Umbilical cord (tissue), 2 donors: Measurements from ENCODE around the gene ACTR1B. TPM values are rescaled to one million over a fixed set of nuclear protein-coding genes. Genes with fewer than 3 reads are reported as not detected.
"Not testable (repeated sequence)": the region's sequence is repeated elsewhere in the genome, so short reads cannot be mapped to it uniquely, and the experiment has no call there.

Experiments used
- DNase-seq: peaks from one replicate; pipeline ENCODE4 v3.0.0-alpha.2; 2015; ENCODE audit warnings: low spot score
- total RNA-seq: library from RNA; depleted of rRNA; stranded (reverse); fragments of >200 nt; gene quantifications from one replicate; pipeline ENCODE4 v1.2.3, GENCODE V29; 2014; ENCODE audit warnings: low replicate concordance; ENCODE audit not compliant: insufficient read depth

The ACTR1B gene
- total RNA-seq, 1 donor from 2014 or later = 26.7 TPM

- DNase-seq = no peak
These were observed 4.4 kb downstream of the ACTR1B start for GRCh38 chr2:97659256-97660043.

- peak; percentile 42 for DNase-seq
These were observed 5.1 kb downstream of the ACTR1B start for GRCh38 chr2:97658691-97659157.

GRCh38 chr2:97657986-97658690 is 5.7 kb downstream of the ACTR1B start:
- DNase-seq = no peak

GRCh38 chr2:97656905-97657587 is 6.8 kb downstream of the ACTR1B start:
- no peak for DNase-seq

- DNase-seq = no peak
These were observed 7.6 kb downstream of the ACTR1B start for GRCh38 chr2:97656129-97656755.

GRCh38 chr2:97654791-97655190 is 9.1 kb downstream of the ACTR1B start:
- DNase-seq = no peak

GRCh38 chr2:97654309-97654708 is 9.5 kb downstream of the ACTR1B start:
- no peak for DNase-seq

GRCh38 chr2:97653874-97654273 is 10.0 kb downstream of the ACTR1B start:
- DNase-seq = no peak

- no peak for DNase-seq
These were observed 10.4 kb downstream of the ACTR1B start for GRCh38 chr2:97653473-97653872.

GRCh38 chr2:97651114-97651513 is 12.7 kb downstream of the ACTR1B start:
- DNase-seq = no peak

- no peak for DNase-seq
These were observed 16.9 kb downstream of the ACTR1B start for GRCh38 chr2:97646977-97647376.

- DNase-seq = peak; percentile 99
These were observed 17.9 kb downstream of the ACTR1B start, which contains the start of gene COX5B for GRCh38 chr2:97645695-97646629. Gene COX5B (plus strand): TSS chr2:97646062. CDS start chr2:97646087, 25 bp downstream.

- no peak for DNase-seq
These were observed 18.6 kb downstream of the ACTR1B start for GRCh38 chr2:97645112-97645694.

GRCh38 chr2:97644023-97644717 is 19.7 kb downstream of the ACTR1B start:
- no peak for DNase-seq

- DNase-seq = not testable (repeated sequence)
These were observed 37.8 kb downstream of the ACTR1B start for GRCh38 chr2:97626049-97626430.

- DNase-seq = not testable (repeated sequence)
These were observed 38.3 kb downstream of the ACTR1B start for GRCh38 chr2:97625354-97626048.

- not testable (repeated sequence) for DNase-seq
These were observed 40.9 kb downstream of the ACTR1B start for GRCh38 chr2:97622976-97623375.

- not testable (repeated sequence) for DNase-seq
These were observed 43.4 kb downstream of the ACTR1B start for GRCh38 chr2:97620492-97620891.
